A673 (cell line): ENCODE results near the gene TEX2.

Source experiments
- CTCF ChIP-seq: fragments of 300-800, 200-600 bp; sonication (generic); conservative IDR thresholded peaks from 2 replicates; pipeline ENCODE4 v1.5.1; 2017; ENCODE audit warnings: low read depth, mild to moderate bottlenecking, antibody characterized with exemption, low read length, moderate library complexity, mixed read lengths
- EZH2 ChIP-seq: fragments of 200-600 bp; sonication (generic); IDR thresholded peaks from 2 replicates; pipeline ENCODE4 v1.6.1; 2017; ENCODE audit warnings: borderline replicate concordance, low read depth, mild to moderate bottlenecking, mixed read lengths, antibody characterized with exemption, low read length; ENCODE audit not compliant: poor library complexity, severe bottlenecking

- TF ChIP-seq CTCF (no peak), EZH2 (no peak)
These were observed 108.8 kb downstream of the TEX2 start for GRCh38 chr17:64154313-64154695.
